Measurements from ENCODE around the gene LRRC10B.
A peak's percentile ranks its signal among the peaks of the same experiment; 100 is the strongest.

The LRRC10B gene

DNA sequence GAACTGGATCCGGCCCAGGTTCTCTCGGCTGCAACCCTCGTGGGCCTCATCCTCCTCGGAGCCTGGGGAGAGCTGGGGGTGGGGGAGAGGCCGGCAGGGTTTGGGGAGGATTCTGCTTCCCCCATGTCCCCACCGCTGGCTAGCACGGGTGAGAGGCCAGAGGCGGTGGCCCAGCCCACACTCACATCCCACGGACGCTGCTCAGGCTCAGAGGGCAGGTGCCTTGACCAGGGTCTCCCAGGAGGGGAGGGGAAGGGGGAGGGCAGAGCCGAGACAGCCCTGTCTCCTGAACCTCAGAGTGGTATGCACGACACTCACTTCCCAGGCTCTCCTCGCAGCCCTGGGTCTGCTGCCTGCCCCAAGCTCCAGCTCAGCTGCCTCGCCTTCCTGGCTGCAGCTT, 19.6 kb downstream of the LRRC10B start:
- FAIRE-seq: no peak
- no peak for DNase-seq (ENCODE audit: low spot score)

DNA sequence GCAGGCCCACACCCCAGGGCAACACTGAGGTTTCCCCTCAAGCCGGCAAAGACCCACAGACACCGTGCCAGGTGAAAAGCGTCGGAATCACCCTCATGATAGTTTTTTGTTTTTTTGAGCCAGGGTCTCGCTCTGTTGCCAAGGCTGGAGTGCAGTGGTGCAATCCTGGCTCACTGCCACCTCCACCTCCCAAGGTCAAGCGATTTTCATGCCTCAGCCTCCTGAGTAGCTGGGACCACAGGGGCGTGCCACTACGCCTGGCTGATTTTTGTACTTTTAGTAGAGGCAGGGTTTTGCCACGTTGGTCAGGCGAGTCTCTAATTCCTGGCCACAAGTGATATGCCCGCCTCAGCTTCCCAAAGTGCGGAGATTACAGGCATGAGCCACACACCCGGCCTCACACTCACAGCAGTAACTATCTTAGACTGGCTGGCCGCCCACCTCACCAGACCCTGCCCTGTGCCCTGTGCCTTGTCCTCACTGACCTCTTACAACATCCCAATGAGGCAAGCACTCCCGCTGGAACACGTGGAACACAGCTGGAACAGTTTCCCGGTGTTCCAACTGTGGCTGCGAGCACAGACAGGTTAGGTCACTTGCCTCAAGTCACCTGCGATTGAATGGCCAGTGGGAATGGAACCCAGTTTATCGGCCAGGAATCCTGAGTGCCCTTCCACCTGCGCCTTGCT, 21.1 kb downstream of the LRRC10B start:
- FAIRE-seq (no peak), DNase-seq (ENCODE audit: low spot score) (no peak)

DNA sequence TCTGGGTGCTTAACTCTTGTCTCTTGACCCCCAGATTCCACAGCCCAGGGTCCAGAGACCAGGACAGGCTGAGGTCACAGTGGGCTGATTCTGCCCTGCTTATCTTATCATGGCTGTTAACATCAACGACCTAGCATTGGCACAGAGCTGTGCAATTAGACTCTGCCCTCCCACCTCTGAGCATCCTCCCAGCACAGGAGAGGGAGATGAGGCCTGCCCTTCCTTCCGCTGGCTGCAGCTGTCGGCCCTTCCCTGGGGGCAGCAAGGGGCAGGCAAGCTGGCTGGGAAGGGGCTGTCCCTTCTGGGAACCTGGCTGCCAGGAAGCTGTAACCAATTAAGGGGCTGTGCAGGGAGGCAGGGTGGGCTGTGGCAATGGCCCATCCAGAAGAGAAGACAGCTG, 22.5 kb downstream of the LRRC10B start:
- no peak for FAIRE-seq
- no peak for DNase-seq (ENCODE audit: low spot score)

DNA sequence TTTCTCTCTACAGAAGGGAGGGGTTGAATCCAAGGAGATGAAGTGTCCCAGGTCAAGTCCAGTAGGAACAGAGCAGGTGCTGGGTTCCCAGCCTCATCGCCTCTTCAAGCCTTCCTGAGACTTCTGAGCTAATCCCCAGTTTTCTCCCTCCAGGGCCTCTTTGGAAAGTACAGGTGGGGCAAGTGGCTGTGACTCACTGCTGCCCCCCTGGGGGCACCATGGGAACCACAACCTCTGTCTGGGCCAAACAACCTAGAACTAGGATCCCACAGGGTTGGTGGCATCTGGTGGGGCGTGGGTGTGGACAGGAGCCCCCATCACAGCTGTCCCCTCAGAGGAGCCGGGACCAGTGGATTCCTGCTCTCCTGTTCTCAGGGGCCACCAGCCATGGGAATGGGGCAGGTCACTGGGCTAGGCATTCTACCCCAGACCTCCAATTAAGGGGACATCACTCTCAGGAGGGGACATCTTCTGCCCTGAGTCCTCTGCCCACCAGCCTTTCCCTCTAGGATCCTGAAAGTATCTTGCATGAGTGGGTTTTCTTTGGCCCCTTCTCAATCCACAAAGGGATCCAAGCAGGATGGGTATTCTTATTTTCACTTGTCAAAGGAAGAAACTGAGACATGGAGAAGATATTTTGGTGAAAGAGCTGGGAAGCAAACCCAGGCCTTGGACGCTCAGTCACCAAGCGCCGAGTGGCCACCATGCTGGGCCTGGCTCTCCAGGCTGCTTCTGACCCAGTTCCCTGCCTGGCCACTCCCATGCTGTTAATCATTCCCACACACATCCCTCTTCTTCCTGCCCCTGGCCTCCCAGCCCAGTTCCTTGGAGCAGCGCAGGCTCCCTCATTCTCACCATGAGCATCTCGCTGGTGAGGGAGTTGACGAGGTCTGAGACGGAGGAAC, 23.8 kb downstream of the LRRC10B start:
- FAIRE-seq: no peak
- peak; percentile 72 for DNase-seq (ENCODE audit: low spot score)

DNA sequence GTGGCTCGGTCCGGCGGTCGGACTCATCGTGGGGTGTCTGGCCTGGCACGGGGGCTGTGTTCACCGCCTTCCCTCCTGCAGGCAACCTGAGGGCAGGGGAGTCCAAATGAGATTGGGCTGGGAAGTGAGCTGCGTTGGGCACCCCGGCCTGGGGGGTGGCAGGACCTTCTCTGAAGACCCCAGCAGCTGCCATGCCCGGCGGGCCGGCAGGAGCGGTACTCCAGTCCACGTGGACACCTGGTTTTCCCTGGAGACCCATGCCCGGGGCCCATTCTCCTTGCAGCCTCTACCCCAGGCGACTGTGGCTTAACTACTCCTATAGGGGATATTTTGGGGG, 24.5 kb downstream of the LRRC10B start:
- DNase-seq (ENCODE audit: low spot score) (no peak), FAIRE-seq (no peak)

DNA sequence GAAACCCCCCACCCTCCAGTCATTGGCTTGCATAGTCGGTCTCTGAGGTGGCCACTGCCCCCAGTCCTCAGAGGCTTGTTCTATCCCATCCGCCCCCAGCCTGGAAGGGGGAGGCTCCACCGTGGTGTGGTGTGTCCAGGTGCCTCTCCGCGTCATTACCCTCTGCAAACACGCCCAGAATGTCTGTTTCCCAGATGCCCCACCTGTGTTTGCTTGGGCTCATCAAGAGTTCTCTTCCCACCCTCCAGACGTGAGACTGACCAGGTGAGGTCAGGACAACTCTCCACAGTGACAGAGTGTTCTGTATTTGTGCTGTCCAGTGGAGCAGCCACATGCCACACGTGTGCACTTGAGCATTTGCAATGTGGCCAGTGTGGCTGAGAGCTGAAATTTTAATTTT, 24.9 kb downstream of the LRRC10B start:
- no peak for FAIRE-seq

DNA sequence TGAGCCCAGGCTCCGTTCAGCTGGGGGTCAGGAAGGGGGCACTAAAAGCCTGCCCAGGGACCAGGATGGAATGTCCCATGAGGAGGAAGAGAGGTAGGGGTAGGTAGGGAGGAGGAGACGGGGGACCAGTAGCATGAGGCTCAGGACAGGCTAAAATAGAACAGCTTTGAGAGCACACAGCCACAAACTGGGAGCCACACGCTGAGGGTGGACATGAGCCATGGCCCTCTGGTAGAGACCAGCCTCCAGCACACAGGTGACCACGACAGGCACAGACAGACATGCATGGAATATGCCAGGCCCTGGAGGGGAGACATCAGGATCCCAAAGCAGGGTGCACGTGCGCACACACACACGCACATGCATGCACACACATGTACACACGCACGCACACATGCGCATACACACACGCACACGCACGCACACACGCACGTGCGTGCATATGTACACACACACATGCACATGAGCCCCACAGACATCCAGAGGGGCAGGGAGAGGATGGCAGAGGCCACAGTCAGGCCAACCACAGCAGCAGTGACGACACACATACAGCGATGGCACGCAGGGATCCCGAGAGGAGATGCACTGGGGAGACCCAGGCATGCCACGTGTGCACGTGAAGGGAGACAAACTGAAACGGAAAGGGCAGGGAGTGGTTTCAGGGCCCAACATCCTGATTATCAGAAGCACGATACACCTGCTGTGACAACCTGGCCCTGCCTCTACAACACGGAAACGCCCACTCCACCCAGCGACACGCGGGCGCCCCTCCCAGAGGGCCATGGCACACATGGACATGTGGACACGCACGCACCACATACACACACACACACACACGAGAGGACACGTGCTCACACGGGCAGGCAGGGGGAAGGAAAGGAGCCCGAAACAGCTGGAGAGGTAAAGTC, 25.7 kb downstream of the LRRC10B start:
- no peak for DNase-seq (ENCODE audit: low spot score)
- FAIRE-seq: peak; percentile 91

More for the DNA sequence above, 24.9 kb downstream of the LRRC10B start:
- no peak for DNase-seq (ENCODE audit: low spot score)

DNA sequence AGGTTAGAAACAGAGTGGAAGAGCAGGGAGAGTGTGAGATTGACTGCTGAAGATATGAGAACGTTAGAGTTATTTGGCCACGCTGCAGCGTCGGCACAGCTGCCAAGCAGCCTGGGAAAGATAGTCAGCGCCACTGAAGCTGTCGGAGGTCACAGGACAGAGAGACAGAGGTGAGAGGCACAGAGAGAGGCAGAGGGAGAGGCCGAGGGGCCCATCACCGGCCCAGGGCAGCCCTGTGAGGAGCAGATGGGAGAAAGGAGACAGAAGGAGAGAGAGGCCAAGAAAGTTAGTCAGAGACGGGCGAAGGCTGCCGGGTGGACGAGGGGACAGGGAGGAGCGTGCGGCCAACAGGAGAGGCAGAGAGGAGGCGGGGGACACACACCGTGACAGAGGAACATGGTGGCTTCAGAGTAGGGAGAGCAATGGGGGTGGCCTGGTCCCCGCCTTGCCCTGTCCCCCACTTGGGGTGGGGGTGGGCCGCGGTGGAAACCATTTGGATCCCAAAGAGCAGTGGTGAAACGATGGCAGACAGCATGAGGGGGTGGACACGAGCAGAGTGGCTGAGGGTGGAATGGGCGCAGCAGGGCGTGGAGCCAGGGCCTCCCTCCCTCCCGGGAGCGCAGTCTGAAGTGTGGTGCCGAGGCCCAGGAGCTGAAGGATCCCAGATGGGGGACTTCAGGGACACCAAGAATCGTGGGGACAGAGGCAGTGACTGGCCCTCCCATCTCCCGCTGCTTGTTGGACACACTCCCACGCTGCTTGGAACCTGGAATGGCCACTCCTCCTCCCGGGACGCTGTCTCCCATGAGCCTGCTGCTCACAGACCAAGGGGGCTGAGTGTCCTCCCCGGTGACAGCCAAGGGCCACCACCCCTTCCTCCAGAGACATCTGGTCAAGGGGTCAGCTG, 26.6 kb downstream of the LRRC10B start:
- DNase-seq (ENCODE audit: low spot score) (no peak), FAIRE-seq (no peak)

DNA sequence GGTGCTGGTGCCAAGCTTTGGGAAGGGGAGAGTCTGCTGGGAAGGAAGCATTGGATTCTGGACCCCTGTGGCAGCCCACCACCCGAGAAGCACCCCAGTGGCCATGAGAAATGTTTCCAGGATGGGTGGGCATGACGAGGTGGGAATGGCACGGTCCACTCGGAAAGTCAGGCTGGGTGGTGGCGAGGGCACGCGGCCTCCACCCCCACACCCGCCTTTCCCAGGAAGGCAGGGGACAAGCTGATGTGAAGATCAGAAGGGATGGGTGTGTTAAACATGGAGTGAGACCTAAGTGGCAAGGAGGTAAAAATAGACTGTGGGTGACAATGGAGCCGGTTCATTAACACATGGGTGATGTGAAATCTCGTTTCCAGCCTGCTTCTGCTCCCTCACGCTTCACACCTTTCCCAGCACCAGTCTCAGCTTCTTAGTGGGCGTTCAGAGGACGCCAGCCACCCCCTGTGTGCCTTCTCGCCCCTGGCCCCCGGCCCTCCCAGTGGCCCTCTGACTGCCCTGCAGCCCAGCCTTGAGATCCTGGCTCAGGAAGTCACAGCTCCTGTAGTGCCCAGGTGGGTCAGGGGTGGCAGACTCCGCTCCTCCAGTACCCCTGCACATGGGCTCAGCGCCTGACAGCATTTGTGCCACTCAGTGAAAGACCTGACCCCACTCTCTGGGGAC, 27.6 kb downstream of the LRRC10B start:
- no peak for FAIRE-seq
- no peak for DNase-seq (ENCODE audit: low spot score)

DNA sequence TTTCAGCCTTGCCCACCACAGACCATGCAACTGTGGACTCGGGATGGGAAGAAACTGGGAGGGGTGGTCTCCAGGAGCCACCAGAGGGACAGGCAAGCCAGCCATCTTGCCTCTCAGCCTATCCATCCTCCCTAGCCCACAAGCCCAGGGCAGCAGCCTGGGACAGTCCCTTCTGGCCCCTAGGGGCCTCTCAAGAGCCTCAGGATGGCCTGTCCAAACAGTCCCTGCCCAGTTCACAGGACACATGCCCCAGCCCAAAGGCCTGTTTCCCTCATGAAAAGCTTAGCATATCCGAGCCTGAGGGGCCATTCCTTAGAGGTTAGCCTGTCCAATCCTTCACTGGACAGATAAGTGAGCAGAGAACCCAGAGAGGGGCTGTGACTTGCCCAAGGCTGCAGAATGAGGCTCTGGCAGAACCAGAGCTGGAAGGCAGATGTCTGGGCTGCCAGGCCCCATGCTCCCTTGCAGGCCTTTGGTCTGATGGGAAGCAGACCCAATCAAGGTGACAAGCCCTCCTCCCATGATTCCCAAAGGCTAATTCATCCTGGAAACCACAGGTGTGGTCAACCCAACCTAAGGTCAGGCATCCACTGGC, 28.2 kb downstream of the LRRC10B start:
- FAIRE-seq: no peak
- DNase-seq (ENCODE audit: low spot score): no peak

DNA sequence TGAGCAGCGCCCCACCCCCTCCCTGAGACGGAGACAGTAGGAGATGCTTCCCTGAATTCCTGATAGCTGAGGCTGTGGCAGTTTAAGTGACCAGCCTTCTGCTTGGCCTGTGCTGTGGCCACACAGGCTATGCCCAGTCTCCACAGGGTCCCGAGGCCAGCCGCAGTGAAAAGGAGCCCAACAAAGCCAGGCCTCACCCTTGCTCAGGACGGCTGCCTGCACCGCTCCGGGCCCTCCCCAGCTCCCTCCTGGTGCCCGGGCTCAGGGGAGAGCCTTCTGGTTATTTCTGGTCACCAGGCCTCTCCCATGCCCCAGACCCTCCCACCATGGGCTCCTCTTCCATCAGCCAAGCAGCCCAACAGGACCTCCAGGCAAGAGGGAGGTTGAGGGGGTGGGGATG, 28.8 kb downstream of the LRRC10B start:
- FAIRE-seq (no peak), DNase-seq (ENCODE audit: low spot score) (no peak)

DNA sequence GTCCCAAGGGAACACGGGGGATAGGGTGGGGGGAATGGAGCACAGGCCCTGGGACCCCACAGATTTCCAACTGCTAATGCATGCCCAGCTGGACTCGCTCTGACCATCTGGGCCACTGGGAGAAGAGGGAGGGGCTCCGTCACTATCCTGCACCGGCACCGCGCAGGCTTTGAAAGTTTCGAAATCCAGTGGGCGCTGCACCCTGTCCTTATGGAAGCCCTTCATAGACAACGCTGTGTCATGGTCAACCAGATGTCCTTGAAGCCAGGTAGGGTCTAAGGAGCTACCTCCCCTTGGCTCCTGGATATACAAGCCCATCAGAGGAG, 30.1 kb downstream of the LRRC10B start:
- no peak for FAIRE-seq
- no peak for DNase-seq (ENCODE audit: low spot score)

DNA sequence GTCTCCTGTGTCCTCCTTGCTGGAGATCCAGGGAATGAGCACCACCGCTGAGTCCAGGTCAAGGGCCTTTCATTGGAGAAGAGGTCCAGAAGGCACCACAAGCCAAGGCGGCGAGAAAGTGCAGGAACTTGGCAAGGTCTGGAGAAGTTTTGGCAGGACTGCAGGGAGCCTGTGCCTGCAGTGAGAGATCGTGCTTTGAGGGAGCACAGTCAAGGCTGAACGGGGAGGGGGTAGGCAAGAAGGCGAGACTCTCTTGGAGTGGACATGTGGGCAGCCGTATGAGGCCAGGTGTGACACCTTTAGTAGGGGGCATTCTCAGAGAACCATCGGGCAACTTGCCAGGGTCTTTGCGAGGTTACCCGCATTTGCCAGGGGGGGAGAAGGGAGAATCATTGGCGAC, 30.5 kb downstream of the LRRC10B start:
- FAIRE-seq (no peak), DNase-seq (ENCODE audit: low spot score) (no peak)

DNA sequence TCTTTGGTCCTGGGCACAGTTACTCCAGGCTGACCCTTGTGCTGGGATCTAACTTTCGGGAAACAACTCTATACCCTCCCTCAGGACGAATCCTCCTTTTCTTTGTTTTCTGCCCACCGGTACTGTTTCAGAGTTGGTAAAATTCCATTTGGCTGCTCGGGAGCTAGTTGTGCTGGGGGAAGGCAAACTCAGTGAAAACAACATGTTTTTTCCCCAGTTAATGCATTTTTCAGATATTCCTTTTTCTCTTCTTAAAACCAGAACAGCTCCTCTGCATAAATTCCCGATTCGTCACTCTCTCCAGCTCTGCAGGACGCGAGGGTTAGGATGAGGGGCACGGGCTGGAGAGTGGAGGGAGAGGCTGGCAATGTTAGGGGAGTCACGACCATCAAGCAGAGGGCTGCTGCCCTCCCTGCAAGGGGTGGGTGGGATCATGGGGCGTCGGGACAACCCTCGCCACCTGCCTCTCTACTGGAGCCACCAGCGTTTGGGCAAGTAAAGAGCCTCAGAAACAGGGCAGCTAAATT, 31.3 kb downstream of the LRRC10B start:
- FAIRE-seq: no peak
- DNase-seq (ENCODE audit: low spot score): no peak

DNA sequence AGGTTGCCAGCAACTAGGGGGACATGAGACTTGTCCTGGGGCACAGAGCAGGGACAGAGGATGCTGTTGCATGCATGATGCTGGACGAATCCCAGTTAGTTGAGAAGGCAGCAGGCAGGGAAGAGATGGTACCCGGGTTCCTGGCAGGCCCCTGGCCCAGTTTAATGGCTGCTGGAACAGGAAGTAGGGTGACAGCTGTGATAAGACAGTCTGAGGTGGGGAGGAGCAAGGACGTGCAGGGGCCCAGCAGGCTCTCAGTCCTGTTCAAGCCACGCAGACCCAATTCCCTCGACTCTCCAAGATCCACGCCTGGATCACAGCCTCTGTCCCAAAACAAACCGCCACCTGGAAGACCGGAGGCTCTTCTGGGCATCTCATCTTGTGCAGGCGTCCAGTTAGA, 32.0 kb downstream of the LRRC10B start:
- DNase-seq (ENCODE audit: low spot score) (no peak), FAIRE-seq (no peak)

DNA sequence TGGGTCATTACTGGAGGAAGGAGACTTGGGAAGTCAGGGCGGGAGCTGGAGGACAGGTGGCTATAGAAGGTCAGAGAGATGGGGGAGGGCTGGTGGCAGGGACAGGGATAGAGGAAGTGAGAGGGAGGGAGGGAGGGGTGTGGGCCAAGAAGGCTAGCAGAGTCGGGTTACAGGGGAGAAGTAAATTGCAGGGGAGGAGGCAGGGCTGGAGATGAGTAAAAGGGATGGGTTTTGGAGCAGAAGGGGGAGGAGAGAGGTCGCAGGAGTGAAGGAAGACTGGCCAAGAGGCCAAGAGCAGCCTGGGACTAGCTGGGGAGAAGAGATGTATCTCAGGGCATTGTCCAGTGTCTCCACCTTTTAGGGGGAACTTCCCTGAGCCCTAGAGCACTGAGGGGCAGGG, 33.0 kb downstream of the LRRC10B start:
- FAIRE-seq: no peak
- peak; percentile 60 for DNase-seq (ENCODE audit: low spot score)

DNA sequence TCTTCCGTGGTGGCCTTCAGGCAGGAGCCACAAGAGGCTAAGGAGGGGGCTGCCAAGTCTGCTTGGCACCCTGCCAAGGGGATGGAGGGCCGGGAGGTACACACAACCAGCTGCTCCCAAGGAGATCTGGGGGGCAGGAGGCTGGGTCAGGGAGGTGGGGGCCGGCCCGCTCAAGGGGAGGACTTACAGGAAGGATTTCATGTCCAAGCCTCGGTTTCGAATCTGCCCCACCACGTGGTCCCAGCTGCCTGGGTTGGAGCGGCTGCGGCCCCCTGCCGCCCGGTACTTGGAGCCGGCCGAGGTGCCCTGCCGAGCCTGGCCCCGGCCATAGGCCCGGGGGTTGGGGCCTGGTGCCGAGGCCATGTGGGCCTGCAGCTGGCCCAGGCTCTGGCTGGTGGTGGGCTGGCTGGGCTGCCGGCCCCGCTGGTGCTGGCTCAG, 33.5 kb downstream of the LRRC10B start:
- FAIRE-seq: no peak
- no peak for DNase-seq (ENCODE audit: low spot score)

DNA sequence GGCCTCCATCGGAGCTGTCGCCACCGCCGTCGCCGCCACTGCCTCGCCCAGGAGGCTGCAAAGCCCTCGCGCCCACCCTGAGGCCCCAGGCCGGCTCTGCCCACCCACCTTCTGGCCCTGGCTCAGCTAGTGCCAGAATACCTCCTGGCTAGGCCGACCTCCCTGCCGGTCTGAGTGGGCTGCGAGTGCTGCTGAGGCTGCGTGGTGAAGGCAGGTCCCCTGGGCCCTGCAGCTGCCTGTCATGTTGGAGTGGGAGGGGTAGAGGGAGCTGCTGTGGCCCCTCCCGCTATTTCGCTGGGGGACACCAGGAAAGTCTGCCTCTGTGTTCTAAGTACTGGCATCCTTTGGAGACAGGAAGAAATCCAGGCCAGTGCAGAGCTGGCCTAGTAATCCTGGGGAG, 34.2 kb downstream of the LRRC10B start:
- FAIRE-seq (no peak), DNase-seq (ENCODE audit: low spot score) (no peak)

DNA sequence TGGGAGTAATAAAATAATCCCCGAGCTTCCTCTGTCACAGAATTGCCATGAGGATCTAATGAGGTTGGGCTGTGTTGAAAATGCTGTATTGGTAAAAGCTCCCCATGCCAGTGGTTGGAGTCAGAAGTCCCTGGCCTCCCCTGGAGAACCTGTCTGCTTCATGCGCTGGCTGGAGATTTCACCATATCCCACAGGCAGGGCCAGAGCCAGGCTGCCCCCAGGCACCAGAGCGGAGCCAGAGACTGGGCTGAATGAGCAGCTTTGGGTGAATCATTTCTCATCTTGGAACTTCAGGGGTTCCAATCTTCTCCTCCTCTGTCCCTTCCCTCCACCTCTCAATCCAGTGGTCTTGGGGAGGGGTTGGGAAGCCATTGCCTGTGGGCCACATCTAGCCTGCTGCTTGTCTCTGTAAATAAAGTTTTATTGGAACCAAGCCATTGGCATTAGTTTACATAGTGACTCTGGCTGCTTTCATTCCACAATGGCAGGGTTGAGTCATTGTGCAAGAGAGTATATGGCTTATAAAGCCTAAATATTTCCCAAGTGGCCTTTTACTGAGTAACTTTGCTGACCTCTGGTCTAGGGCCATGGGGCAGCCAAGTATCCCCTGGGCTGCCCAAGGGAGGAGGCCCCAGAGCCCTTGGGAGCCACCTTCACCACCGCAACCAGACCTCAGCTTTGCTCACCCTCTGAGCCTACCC, 35.2 kb downstream of the LRRC10B start:
- FAIRE-seq: no peak
- DNase-seq (ENCODE audit: low spot score): no peak

Measured in urothelium cell line (cell line).